IMR-90 (cell line): ENCODE measurements around the gene DNAJC17. TPM values are rescaled to one million over a fixed set of nuclear protein-coding genes. Genes with fewer than 3 reads are reported as not detected.

ENCODE experiments used
- ATAC-seq: fragments of 200-7000 bp; cut with Tn5 transposase; 2 replicates; pipeline ENCODE4 v1.9.1; 2020; ENCODE audit warnings: low read depth, mild to moderate bottlenecking, moderate library complexity
- BruUV-seq: library from RNA; stranded (reverse); fragments of 400-500 nt; replicated peaks from 2 replicates; lab custom pipeline; 2021; lab: Mats Ljungman, UMichigan
- CTCF ChIA-PET: fragments of 300-600 bp; formaldehyde crosslinking; extraction: SDS; loops from one replicate; lab custom pipeline; 2021; ENCODE audit warnings: antibody characterized with exemption; lab: Yijun Ruan, JAX
- POLR2A ChIA-PET: fragments of 300-600 bp; sonication (Branson Sonifier 250); formaldehyde crosslinking; loops from one replicate; lab custom pipeline; 2022; ENCODE audit warnings: antibody characterized with exemption; ENCODE audit not compliant: unreplicated experiment; lab: Charles Lee
- DNase-seq: peaks from one replicate; pipeline ENCODE4 v3.0.0; 2013
- H2AFZ ChIP-seq: replicated peaks from 2 replicates; pipeline ENCODE3; 2013; ENCODE audit warnings: low read length, mild to moderate bottlenecking; ENCODE audit not compliant: poor library complexity
- H2AK5ac ChIP-seq: 2 replicates; pipeline ENCODE4 v1.6.1; 2013; ENCODE audit warnings: low read depth, low read length, inconsistent platforms
- H2AK9ac ChIP-seq: replicated peaks from 2 replicates; pipeline ENCODE3; 2013; ENCODE audit warnings: mild to moderate bottlenecking, low read depth, low read length, moderate library complexity; ENCODE audit not compliant: poor library complexity
- H2BK120ac ChIP-seq: 2 replicates; pipeline ENCODE4 v1.6.1; 2013; ENCODE audit warnings: low read depth, low read length, inconsistent platforms
- H2BK15ac ChIP-seq: 3 replicates; pipeline ENCODE4 v1.6.1; 2013; ENCODE audit warnings: low read depth, low read length, inconsistent platforms
- H2BK20ac ChIP-seq: 2 replicates; pipeline ENCODE4 v1.6.1; 2013; ENCODE audit warnings: low read depth, mild to moderate bottlenecking, inconsistent platforms, low read length, moderate library complexity
- H2BK5ac ChIP-seq: 2 replicates; pipeline ENCODE4 v1.6.1; 2013; ENCODE audit warnings: mild to moderate bottlenecking, low read depth, low read length, inconsistent platforms; ENCODE audit not compliant: poor library complexity, severe bottlenecking
- H3K14ac ChIP-seq: replicated peaks from 2 replicates; pipeline ENCODE4 v1.6.1; 2013; ENCODE audit warnings: low read depth, low read length, inconsistent platforms
- H3K18ac ChIP-seq: 2 replicates; pipeline ENCODE4 v1.6.1; 2013; ENCODE audit warnings: low read depth, low read length, control low read depth
- H3K23ac ChIP-seq: 2 replicates; pipeline ENCODE4 v1.6.1; 2013; ENCODE audit warnings: low read depth, low read length, inconsistent platforms
- H3K27ac ChIP-seq: 2 replicates; pipeline ENCODE4 v1.5.1; 2013; ENCODE audit warnings: mild to moderate bottlenecking, control low read depth, low read length; ENCODE audit not compliant: insufficient read depth
- H3K27me3 ChIP-seq: 2 replicates; pipeline ENCODE4 v1.6.1; 2013; ENCODE audit warnings: low read length; ENCODE audit not compliant: control insufficient read depth, insufficient read depth
- H3K36me3 ChIP-seq: 2 replicates; pipeline ENCODE4 v1.6.1; 2013; ENCODE audit warnings: low read length, mixed read lengths; ENCODE audit not compliant: control insufficient read depth, insufficient read depth
- H3K4ac ChIP-seq: 2 replicates; pipeline ENCODE4 v1.6.1; 2013; ENCODE audit warnings: low read depth, low read length, inconsistent platforms
- H3K4me1 ChIP-seq: 2 replicates; pipeline ENCODE4 v1.6.1; 2013; ENCODE audit warnings: low read length, mixed read lengths; ENCODE audit not compliant: control insufficient read depth, insufficient read depth
- H3K4me2 ChIP-seq: 2 replicates; pipeline ENCODE4 v1.6.1; 2013; ENCODE audit warnings: low read depth, mild to moderate bottlenecking, control low read depth, low read length, moderate library complexity
- H3K4me3 ChIP-seq: 2 replicates; pipeline ENCODE4 v1.5.1; 2013; ENCODE audit warnings: low read depth, mild to moderate bottlenecking, control low read depth, low read length, moderate library complexity; ENCODE audit not compliant: insufficient read depth
- H3K56ac ChIP-seq: 2 replicates; pipeline ENCODE4 v1.6.1; 2013; ENCODE audit warnings: low read length, inconsistent platforms; ENCODE audit not compliant: insufficient read depth; ENCODE audit errors: extremely low read depth
- H3K79me1 ChIP-seq, 2 experiments: 2 replicates each; pipeline ENCODE4 v1.6.1; 2013; ENCODE audit warnings: low read length in 2 of 2, inconsistent platforms in 1 of 2, low read depth in 1 of 2
- H3K9ac ChIP-seq: 2 replicates; pipeline ENCODE4 v1.6.1; 2013; ENCODE audit warnings: low read depth, low read length, control low read depth
- H3K9me1 ChIP-seq: 2 replicates; pipeline ENCODE4 v1.6.1; 2013; ENCODE audit warnings: low read length, inconsistent platforms; ENCODE audit not compliant: insufficient read depth
- H3K9me3 ChIP-seq: 2 replicates; pipeline ENCODE4 v1.6.1; 2013; ENCODE audit warnings: low read length; ENCODE audit not compliant: control insufficient read depth, insufficient read depth
- H4K20me1 ChIP-seq: 2 replicates; pipeline ENCODE4 v1.6.1; 2013; ENCODE audit warnings: low read length, inconsistent platforms; ENCODE audit not compliant: insufficient read depth
- H4K5ac ChIP-seq: 2 replicates; pipeline ENCODE4 v1.6.1; 2013; ENCODE audit warnings: mild to moderate bottlenecking, low read depth, low read length, control low read depth
- H4K8ac ChIP-seq, 2 experiments: 2 replicates each; pipeline ENCODE4 v1.6.1; 2013; ENCODE audit warnings: low read depth in 2 of 2, low read length in 2 of 2, control low read depth in 1 of 2, inconsistent platforms in 1 of 2
- H4K91ac ChIP-seq: 2 replicates; pipeline ENCODE4 v1.6.1; 2013; ENCODE audit warnings: low read depth, low read length, inconsistent platforms; ENCODE audit not compliant: insufficient read depth
- BHLHE40 ChIP-seq: fragments of 150-350 bp; IDR thresholded peaks from 2 replicates; pipeline ENCODE4 v1.6.1; 2016; ENCODE audit warnings: mild to moderate bottlenecking, low read depth, low read length
- CEBPB ChIP-seq: IDR thresholded peaks from 2 replicates; pipeline ENCODE4 v1.6.1; 2012; ENCODE audit warnings: low read depth, low read length, improper control_type of control experiment
- CHD1 ChIP-seq: IDR thresholded peaks from 2 replicates; pipeline ENCODE4 v1.6.1; 2012; ENCODE audit warnings: low read depth, low read length, improper control_type of control experiment
- FOS ChIP-seq: fragments of 150-350 bp; IDR thresholded peaks from 2 replicates; pipeline ENCODE4 v1.6.1; 2016; ENCODE audit warnings: low read depth, low read length
- MAFK ChIP-seq: IDR thresholded peaks from 2 replicates; pipeline ENCODE4 v1.6.1; 2012; ENCODE audit warnings: low read depth, low read length, improper control_type of control experiment
- MAZ ChIP-seq: IDR thresholded peaks from 2 replicates; pipeline ENCODE4 v1.6.1; 2012; ENCODE audit warnings: low read depth, mild to moderate bottlenecking, low read length, improper control_type of control experiment, moderate library complexity, borderline replicate concordance
- MXI1 ChIP-seq: IDR thresholded peaks from 2 replicates; pipeline ENCODE4 v1.6.1; 2012; ENCODE audit warnings: low read depth, mild to moderate bottlenecking, low read length, moderate library complexity, borderline replicate concordance
- NFE2L2 ChIP-seq: fragments of 150-350 bp; IDR thresholded peaks from 2 replicates; pipeline ENCODE4 v1.6.1; 2016; ENCODE audit warnings: low read depth, mild to moderate bottlenecking, low read length
- POLR2A ChIP-seq: IDR thresholded peaks from 2 replicates; pipeline ENCODE4 v1.6.1; 2012; ENCODE audit warnings: mild to moderate bottlenecking, low read depth, low read length
- RAD21 ChIP-seq: IDR thresholded peaks from 2 replicates; pipeline ENCODE4 v1.6.1; 2012; ENCODE audit warnings: low read length, improper control_type of control experiment
- RCOR1 ChIP-seq: IDR thresholded peaks from 2 replicates; pipeline ENCODE4 v1.6.1; 2012; ENCODE audit warnings: mild to moderate bottlenecking, low read length, improper control_type of control experiment; ENCODE audit not compliant: insufficient replicate concordance
- RFX5 ChIP-seq: IDR thresholded peaks from 2 replicates; pipeline ENCODE4 v1.8.0; 2012; ENCODE audit warnings: low read depth, mild to moderate bottlenecking, low read length, moderate library complexity
- SMC3 ChIP-seq: fragments of 150-350 bp; IDR thresholded peaks from 2 replicates; pipeline ENCODE4 v1.6.1; 2016; ENCODE audit warnings: low read depth, mild to moderate bottlenecking, antibody characterized with exemption, low read length, moderate library complexity
- WGBS, 2 experiments: methylation state at CpG; one replicate each; pipeline versions ENCODE4 v1.1.5 to v1.1.7; 2013; ENCODE audit warnings: missing lambda C conversion rate in 2 of 2; ENCODE audit not compliant: insufficient read length in 1 of 2; ENCODE audit errors: extremely low coverage in 2 of 2; 5-methylcytosine and 5-hydroxymethylcytosine counted together
- dilution Hi-C: fragments of 300-500 bp; cut with HindIII; formaldehyde crosslinking; loops from one replicate; pipeline ENCODE4 v1.14.3; 2018; ENCODE audit warnings: low sequenced_read_pairs; ENCODE audit not compliant: unreplicated experiment
- in situ Hi-C: fragments of 300-500 bp; cut with MboI; formaldehyde crosslinking; loops from 3 replicates; pipeline ENCODE4 v1.14.3; 2019; ENCODE audit warnings: low sequenced_read_pairs, inconsistent platforms, mixed read lengths
- intact Hi-C: fragments of 100-400 bp; cut with micrococcal nuclease; formaldehyde crosslinking; loops from 2 replicates; pipeline ENCODE4 v1.10.0; 2022
- polyA plus RNA-seq, 3 experiments: library from polyadenylated mRNA; depleted of rRNA; stranded (reverse); fragments of >200 nt; gene quantifications; 2 replicates each; pipeline ENCODE4 v1.2.3, GENCODE V29; 2012; ENCODE audit warnings: low replicate concordance in 1 of 3
- total RNA-seq: library from RNA; depleted of rRNA; stranded (reverse); fragments of >200 nt; gene quantifications from 2 replicates; pipeline ENCODE4 v1.2.3, GENCODE V29; 2012
- TF ChIP-seq, protein P1 (sequence below): conservative IDR thresholded peaks from 2 replicates; pipeline ENCODE4 v1.5.1; 2012; ENCODE audit warnings: mild to moderate bottlenecking, low read depth, low read length, improper control_type of control experiment

DNAJC17 gene
- total and polyA plus RNA-seq, 2 of the 4 experiments (the other 2 are of a cell fraction) = 58.6 to 107 TPM

DNA sequence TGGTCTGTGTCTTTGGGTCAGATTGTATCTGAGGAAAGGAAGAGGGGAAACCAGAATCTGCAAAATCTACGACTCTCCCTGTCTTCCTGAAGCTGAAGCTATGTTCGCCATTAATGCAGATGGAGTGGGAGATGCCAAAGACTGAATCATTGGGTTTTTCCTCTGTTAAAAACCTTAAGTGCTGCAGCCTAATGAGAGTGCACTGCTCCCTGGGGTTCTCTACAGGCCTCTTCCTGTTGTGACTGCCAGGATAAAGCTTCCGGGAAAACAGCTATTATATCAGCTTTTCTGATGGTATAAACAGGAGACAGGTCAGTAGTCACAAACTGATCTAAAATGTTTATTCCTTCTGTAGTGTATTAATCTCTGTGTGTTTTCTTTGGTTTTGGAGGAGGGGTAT lies 76.2 kb downstream of the DNAJC17 start:
- no peak overlapping the region for H2BK15ac ChIP-seq
- H3K4me1 ChIP-seq = no peaks in the 10 kb centered on the region
- H3K27ac ChIP-seq = no peak overlapping the region
- H4K91ac ChIP-seq = no peak overlapping the region
- ATAC-seq (no peak), DNase-seq (no peak)
- no peak overlapping the region for H3K4ac ChIP-seq
- H3K9me3 ChIP-seq = no peaks in the 10 kb centered on the region
- no peak overlapping the region for H3K4me3 ChIP-seq
- no peak overlapping the region for H2AK9ac ChIP-seq
- H3K4me2 ChIP-seq = no peak overlapping the region
- H4K20me1 ChIP-seq = no peaks in the 10 kb centered on the region
- no CpG with 5 or more reads among the region's 3 CpGs for WGBS, 2 experiments
- POLR2A ChIA-PET = no interaction called here
- CTCF ChIA-PET = no interaction called here
- H3K14ac ChIP-seq = no peak overlapping the region
- no peak overlapping the region for H2AK5ac ChIP-seq
- TF ChIP-seq RCOR1 (no peak), NFE2L2 (no peak), SMC3 (no peak), POLR2A (no peak), RFX5 (no peak), CHD1 (no peak), MXI1 (no peak), MAZ (no peak), CEBPB (no peak), FOS (no peak), RAD21 (no peak), BHLHE40 (no peak), MAFK (no peak)
- TF ChIP-seq, protein P1, sequence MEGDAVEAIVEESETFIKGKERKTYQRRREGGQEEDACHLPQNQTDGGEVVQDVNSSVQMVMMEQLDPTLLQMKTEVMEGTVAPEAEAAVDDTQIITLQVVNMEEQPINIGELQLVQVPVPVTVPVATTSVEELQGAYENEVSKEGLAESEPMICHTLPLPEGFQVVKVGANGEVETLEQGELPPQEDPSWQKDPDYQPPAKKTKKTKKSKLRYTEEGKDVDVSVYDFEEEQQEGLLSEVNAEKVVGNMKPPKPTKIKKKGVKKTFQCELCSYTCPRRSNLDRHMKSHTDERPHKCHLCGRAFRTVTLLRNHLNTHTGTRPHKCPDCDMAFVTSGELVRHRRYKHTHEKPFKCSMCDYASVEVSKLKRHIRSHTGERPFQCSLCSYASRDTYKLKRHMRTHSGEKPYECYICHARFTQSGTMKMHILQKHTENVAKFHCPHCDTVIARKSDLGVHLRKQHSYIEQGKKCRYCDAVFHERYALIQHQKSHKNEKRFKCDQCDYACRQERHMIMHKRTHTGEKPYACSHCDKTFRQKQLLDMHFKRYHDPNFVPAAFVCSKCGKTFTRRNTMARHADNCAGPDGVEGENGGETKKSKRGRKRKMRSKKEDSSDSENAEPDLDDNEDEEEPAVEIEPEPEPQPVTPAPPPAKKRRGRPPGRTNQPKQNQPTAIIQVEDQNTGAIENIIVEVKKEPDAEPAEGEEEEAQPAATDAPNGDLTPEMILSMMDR = no peak
- no peak overlapping the region for H3K23ac ChIP-seq
- no peak overlapping the region for H2AFZ ChIP-seq
- no peaks in the 10 kb centered on the region; a peak in 2 of 4 replicates for H3K79me1 ChIP-seq
- no peak overlapping the region for H4K8ac ChIP-seq
- no peak overlapping the region for H2BK120ac ChIP-seq
- dilution Hi-C loops = no loop called here
- no peak overlapping the region for H3K56ac ChIP-seq
- H3K27me3 ChIP-seq = no peaks in the 10 kb centered on the region
- no peaks in the 10 kb centered on the region for H3K9me1 ChIP-seq
- no peak overlapping the region for H2BK20ac ChIP-seq
- no peak overlapping the region for H4K5ac ChIP-seq
- in situ Hi-C loops = no loop called here
- H2BK5ac ChIP-seq = no peak overlapping the region
- no TSS peak for BruUV-seq
- H3K9ac ChIP-seq = no peak overlapping the region
- H3K36me3 ChIP-seq = peaks cover 18% of the 10 kb centered on the region
- H3K18ac ChIP-seq = no peak overlapping the region
- intact Hi-C loops = no loop called here
